Tibial nerve (tissue), 4 donors: ENCODE measurements around the gene ATN1. TPM values are rescaled to one million over a fixed set of nuclear protein-coding genes. Genes with fewer than 3 reads are reported as not detected.
A peak's percentile ranks its signal among the peaks of the same experiment; 100 is the strongest.

Experiments
- DNase-seq, 2 donors: peaks; one replicate each; pipeline ENCODE4 v3.0.0-alpha.2; 2019; ENCODE audit warnings: low spot score in 2 of 2
- H3K27ac ChIP-seq, 4 donors: fragments of 200-600 bp; sonication (generic) in 3 of 4; one replicate each; pipeline ENCODE4 v1.5.1; 2017 to 2019; ENCODE audit warnings: mild to moderate bottlenecking in 1 of 4
- H3K27me3 ChIP-seq, 2 donors: fragments of 200-600 bp; sonication (generic) in 1 of 2; one replicate each; pipeline versions ENCODE4 v1.5.1 to v1.6.0; 2017 to 2019
- H3K36me3 ChIP-seq, 3 donors: fragments of 200-600 bp; sonication (generic); one replicate each; pipeline ENCODE4 v1.5.1; 2018 to 2019
- H3K4me1 ChIP-seq, 4 donors: fragments of 200-600 bp; sonication (generic) in 3 of 4; one replicate each; pipeline ENCODE4 v1.5.1; 2017 to 2019
- H3K4me3 ChIP-seq, 4 donors: fragments of 200-600 bp; sonication (generic) in 3 of 4; one replicate each; pipeline ENCODE4 v1.5.1; 2017 to 2019; ENCODE audit warnings: mild to moderate bottlenecking in 1 of 4, moderate library complexity in 1 of 4
- H3K9me3 ChIP-seq, 4 donors: fragments of 200-600 bp; sonication (generic) in 3 of 4; one replicate each; pipeline ENCODE4 v1.5.1; 2017 to 2019
- EP300 ChIP-seq, 2 donors: sonication (generic); formaldehyde crosslinking; IDR thresholded peaks; one replicate each; pipeline ENCODE4 v1.6.1; 2017; ENCODE audit warnings: antibody characterized with exemption in 2 of 2, mild to moderate bottlenecking in 1 of 2
- POLR2A ChIP-seq, 2 donors: fragments of 450-650 bp; IDR thresholded peaks; one replicate each; pipeline ENCODE4 v1.6.1; 2017; ENCODE audit warnings: antibody characterized with exemption in 2 of 2, mild to moderate bottlenecking in 2 of 2, moderate library complexity in 2 of 2
- WGBS, 2 donors: methylation state at CpG; one replicate each; pipeline ENCODE4 v1.1.5; 2018; 5-methylcytosine and 5-hydroxymethylcytosine counted together
- total RNA-seq, 4 donors: library from RNA; depleted of rRNA; stranded (reverse); fragments of >200 nt; gene quantifications; one replicate each; pipeline ENCODE4 v1.1.0, GENCODE V29; 2016
- TF ChIP-seq, protein P1 (sequence below), 5 experiments: fragments of 200-600 bp in 3 of 5; fragments of 450-650 bp in 2 of 5; sonication (generic) in 3 of 5; IDR thresholded peaks; one replicate each; pipeline ENCODE4 v1.5.1; 2016 to 2019; ENCODE audit warnings: antibody characterized with exemption in 5 of 5, mild to moderate bottlenecking in 3 of 5, moderate library complexity in 2 of 5

The ATN1 gene
- total RNA-seq, 4 donors from 2014 or later: 92.2 to 260 (median 123) TPM

DNA sequence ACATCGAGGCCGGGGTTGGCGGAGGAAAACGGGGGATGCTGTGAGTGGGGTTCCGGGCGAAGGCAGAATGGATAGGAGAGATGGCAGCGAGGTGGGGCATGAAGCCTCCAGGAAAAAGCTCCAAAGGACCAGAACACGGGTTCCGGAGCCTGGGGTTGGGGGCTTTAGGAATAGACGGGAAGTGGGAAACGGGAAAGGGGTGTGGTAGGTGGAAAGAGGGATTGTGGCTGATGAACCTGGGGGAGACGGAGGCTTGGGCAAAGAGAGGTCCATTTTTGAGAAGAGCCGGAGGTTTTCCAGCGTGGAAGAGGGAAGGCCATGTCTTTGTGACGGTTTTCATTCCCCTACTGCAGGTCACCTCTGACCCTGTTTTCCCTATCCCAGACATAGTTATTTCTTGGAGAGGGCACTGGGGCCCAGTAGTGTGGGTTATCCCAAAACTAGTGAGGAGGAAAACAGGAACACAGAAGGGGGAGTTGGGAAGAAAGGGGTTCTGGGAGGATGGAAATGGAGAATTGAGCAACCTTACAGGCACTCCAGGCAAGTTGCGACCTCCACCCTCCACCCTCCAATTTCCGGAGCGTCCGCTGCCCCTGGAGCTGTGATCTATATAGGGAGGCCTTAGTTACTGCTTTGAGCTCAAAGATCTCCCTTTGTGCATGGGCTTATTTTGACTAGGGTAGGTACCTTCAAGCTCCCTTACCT is 1.1 kb downstream of the ATN1 start:
- WGBS, 2 donors: 4 to 5% methylated on average over 19 of the region's 19 CpGs
- H3K4me1 ChIP-seq: peaks cover 3 to 84% (median 54%) of the 10 kb centered on the region in 4 donors

DNA sequence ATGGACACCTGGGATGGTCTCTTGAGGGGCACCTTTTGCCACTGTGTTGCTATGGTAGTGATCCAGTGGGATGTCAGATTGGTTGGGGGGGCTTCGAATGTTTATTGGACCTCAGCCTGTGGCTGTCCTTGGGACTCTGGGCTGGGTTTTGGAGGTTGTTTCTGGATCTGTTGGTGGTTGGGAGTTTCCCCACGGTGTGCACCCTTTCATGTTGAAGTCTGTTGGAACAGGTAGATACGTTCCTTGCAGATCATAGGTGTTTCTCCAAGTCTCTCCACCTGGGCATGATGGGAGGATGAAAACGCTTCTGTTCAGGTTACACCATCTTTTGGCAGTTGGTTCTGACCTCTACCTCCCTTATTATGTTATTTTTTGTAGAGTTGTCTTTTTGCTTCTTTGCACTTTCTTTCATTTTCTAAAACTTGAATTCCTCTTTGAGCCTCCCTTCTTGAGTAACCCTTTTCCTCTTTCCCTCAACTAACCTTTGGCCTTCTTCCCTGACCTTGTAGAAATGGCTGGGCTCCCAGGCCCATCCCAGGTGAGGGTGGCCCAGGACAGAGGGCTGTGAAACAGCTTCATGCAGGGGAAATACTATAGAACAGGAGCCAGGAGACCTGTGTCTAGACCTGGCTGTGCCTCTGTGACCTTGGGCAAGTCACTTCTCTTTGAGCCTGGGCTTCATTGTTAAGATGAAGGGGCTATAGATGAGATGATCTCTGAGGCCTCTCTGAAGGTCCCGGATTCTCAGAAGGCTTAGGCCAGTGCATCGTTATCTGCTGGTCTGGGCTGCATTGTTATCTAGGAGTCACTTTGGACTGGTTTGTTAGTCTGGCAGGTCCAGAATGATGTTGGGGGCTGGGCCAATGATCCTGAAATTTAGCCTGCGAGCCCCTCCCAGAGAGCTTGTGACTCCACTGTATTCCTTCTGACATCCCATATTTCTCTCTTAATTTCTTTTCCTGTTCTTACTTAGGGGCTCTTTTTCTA is 2.0 kb downstream of the ATN1 start:
- H3K4me1 ChIP-seq: peaks cover 1 to 84% (median 50%) of the 10 kb centered on the region in 4 donors
- peaks cover 0 to 14% (median 0%) of the 10 kb centered on the region in 3 donors for H3K36me3 ChIP-seq
- H3K27ac ChIP-seq: peak overlapping the region; percentile 96 to 99 (median 98)
- no peak for TF ChIP-seq EP300 (IDR thresholded peaks at IDR 0.05)
- TF ChIP-seq, protein P1, sequence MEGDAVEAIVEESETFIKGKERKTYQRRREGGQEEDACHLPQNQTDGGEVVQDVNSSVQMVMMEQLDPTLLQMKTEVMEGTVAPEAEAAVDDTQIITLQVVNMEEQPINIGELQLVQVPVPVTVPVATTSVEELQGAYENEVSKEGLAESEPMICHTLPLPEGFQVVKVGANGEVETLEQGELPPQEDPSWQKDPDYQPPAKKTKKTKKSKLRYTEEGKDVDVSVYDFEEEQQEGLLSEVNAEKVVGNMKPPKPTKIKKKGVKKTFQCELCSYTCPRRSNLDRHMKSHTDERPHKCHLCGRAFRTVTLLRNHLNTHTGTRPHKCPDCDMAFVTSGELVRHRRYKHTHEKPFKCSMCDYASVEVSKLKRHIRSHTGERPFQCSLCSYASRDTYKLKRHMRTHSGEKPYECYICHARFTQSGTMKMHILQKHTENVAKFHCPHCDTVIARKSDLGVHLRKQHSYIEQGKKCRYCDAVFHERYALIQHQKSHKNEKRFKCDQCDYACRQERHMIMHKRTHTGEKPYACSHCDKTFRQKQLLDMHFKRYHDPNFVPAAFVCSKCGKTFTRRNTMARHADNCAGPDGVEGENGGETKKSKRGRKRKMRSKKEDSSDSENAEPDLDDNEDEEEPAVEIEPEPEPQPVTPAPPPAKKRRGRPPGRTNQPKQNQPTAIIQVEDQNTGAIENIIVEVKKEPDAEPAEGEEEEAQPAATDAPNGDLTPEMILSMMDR (IDR thresholded peaks at IDR 0.05): no peak
- TF ChIP-seq POLR2A (IDR thresholded peaks at IDR 0.05): no peak
- no peaks in the 10 kb centered on the region for H3K27me3 ChIP-seq
- H3K9me3 ChIP-seq: no peaks in the 10 kb centered on the region
- H3K4me3 ChIP-seq: peak overlapping the region; percentile 78 to 96 (median 88)
- 41 to 44% methylated on average over 7 of the region's 7 CpGs for WGBS, 2 donors
- DNase-seq: no peak

More for the DNA sequence above, 1.1 kb downstream of the ATN1 start:
- peaks cover 0 to 5% (median 0%) of the 10 kb centered on the region in 3 donors for H3K36me3 ChIP-seq
- H3K9me3 ChIP-seq: no peaks in the 10 kb centered on the region
- DNase-seq: no peak
- peak overlapping the region; percentile 96 to 99 (median 98) for H3K27ac ChIP-seq
- H3K4me3 ChIP-seq: peak overlapping the region; percentile 78 to 96 (median 88)
- no peaks in the 10 kb centered on the region for H3K27me3 ChIP-seq
- TF ChIP-seq, protein P1 (IDR thresholded peaks at IDR 0.05): no peak
- peak in 1 of 2 donors; percentile 14 for TF ChIP-seq EP300 (IDR thresholded peaks at IDR 0.05)
- TF ChIP-seq POLR2A (IDR thresholded peaks at IDR 0.05): no peak

DNA sequence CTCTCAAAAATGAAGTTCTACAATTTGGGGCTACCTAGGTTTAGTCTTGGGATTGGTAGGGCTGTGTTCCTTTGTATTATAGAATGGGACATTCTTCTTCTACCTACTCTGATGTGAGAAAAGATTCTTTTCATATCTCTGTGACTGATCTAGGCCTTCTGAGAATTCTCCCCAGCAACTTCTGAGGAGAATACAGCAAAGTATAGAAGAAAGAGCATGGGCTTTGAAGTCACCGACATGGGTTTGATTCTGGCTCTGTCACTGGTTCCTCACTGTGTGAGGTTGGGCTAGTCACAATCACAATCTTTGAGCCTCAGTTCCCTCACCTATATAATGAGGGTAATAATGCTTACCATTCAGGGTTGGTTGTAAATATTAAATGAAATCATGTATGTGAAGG is 5.0 kb downstream of the ATN1 start:
- WGBS, 2 donors: 39 to 44% methylated on average over 1 of the region's 1 CpG
- H3K9me3 ChIP-seq: no peaks in the 10 kb centered on the region
- no peak for DNase-seq
- peaks cover 0 to 83% (median 37%) of the 10 kb centered on the region in 4 donors for H3K4me1 ChIP-seq
- TF ChIP-seq EP300 (IDR thresholded peaks at IDR 0.05) (no peak), POLR2A (IDR thresholded peaks at IDR 0.05) (no peak)
- TF ChIP-seq, protein P1 (IDR thresholded peaks at IDR 0.05): no peak
- H3K36me3 ChIP-seq: peaks cover 0 to 34% (median 5%) of the 10 kb centered on the region in 3 donors
- H3K27ac ChIP-seq: peak overlapping the region in 2 of 4 donors; percentile 5 to 65
- H3K27me3 ChIP-seq: no peaks in the 10 kb centered on the region
- no peak overlapping the region for H3K4me3 ChIP-seq

DNA sequence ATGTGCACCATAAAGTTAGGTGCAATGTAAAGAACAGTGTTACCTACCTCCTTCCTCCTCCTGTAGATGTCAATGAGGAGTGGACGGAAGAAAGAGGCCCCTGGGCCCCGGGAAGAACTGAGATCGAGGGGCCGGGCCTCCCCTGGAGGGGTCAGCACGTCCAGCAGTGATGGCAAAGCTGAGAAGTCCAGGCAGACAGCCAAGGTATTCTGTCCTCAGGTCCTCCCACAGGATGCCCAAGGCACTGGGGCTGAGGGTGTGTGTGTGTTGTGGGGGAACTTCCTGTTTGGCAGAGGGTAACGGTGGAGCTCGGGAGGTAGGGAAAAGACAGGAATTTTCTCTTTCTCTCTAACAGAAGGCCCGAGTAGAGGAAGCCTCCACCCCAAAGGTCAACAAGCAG is 6.4 kb downstream of the ATN1 start:
- Histone ChIP-seq H3K4me1 (peaks cover 0 to 93% (median 45%) of the 10 kb centered on the region in 4 donors), H3K27ac (peak overlapping the region in 3 of 4 donors; percentile 42 to 74 (median 65)), H3K27me3 (no peaks in the 10 kb centered on the region), H3K9me3 (no peaks in the 10 kb centered on the region), H3K4me3 (no peak overlapping the region), H3K36me3 (peaks cover 0 to 37% (median 5%) of the 10 kb centered on the region in 3 donors)
- 30 to 36% methylated on average over 8 of the region's 8 CpGs for WGBS, 2 donors
- no peak for DNase-seq
- TF ChIP-seq, protein P1 (IDR thresholded peaks at IDR 0.05): no peak
- no peak for TF ChIP-seq POLR2A (IDR thresholded peaks at IDR 0.05)
- TF ChIP-seq EP300 (IDR thresholded peaks at IDR 0.05): no peak
